ENCODE data around the gene TIMELESS.

DNA sequence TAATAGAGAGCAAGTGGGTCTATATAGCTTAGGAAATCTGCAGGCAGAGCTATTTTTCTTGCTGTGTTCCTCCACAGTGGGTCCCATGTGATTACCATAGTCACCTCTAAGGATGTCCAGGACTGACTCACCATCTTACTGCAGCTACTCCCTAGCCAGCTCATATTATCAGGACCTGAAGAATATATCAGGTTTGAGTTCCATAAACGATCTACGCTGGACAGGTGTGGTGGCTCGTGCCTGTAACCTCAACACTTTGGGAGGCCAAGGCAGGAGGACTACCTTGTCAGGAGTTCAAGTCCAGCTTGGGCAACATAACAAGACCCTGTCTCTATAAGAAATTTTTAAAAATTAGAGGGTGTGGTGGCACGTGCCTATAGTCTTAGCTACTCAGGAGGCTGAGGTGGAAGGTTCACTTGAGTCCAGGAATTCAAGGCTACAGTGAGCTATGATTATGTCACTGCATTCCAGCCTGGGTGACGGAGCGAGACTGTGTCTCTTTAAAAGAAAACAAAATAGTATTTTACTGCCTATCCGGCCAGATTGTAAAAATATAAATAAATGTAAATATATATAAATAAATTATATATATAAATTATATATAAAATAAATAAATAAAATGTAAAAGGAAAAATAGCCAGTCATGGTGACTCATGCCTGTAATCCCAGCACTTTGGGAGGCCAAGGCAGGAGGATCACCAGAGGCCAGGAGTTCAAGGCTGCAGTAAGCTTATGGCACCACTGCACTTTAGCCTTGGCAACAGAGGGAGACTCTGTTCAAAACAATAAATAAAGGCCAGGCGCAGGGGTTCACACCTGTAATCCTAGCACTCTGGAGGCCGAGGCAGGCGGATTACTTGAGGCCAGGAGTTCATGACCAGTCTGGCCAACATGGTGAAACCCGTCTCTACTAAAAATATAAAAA, 12.3 kb upstream of the TIMELESS start:
- TF ChIP-seq SIN3A (IDR thresholded peaks at IDR 0.05; ENCODE audit: low read depth, low read length): no peak
- TF ChIP-seq, protein P1, sequence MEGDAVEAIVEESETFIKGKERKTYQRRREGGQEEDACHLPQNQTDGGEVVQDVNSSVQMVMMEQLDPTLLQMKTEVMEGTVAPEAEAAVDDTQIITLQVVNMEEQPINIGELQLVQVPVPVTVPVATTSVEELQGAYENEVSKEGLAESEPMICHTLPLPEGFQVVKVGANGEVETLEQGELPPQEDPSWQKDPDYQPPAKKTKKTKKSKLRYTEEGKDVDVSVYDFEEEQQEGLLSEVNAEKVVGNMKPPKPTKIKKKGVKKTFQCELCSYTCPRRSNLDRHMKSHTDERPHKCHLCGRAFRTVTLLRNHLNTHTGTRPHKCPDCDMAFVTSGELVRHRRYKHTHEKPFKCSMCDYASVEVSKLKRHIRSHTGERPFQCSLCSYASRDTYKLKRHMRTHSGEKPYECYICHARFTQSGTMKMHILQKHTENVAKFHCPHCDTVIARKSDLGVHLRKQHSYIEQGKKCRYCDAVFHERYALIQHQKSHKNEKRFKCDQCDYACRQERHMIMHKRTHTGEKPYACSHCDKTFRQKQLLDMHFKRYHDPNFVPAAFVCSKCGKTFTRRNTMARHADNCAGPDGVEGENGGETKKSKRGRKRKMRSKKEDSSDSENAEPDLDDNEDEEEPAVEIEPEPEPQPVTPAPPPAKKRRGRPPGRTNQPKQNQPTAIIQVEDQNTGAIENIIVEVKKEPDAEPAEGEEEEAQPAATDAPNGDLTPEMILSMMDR (IDR thresholded peaks at IDR 0.05 in 2 of 3, conservative IDR thresholded peaks at IDR 0.05 in 1 of 3; ENCODE audit: control insufficient read depth in 2 of 3, extremely low read depth in 1 of 3, insufficient read depth in 1 of 3, low read depth in 3 of 3, low read length in 3 of 3): no peak
- TF ChIP-seq BRCA1 (IDR thresholded peaks at IDR 0.05; ENCODE audit: low read depth, low read length): no peak
- TF ChIP-seq ZSCAN29 (IDR thresholded peaks at IDR 0.05): no peak
- TF ChIP-seq, protein P2, sequence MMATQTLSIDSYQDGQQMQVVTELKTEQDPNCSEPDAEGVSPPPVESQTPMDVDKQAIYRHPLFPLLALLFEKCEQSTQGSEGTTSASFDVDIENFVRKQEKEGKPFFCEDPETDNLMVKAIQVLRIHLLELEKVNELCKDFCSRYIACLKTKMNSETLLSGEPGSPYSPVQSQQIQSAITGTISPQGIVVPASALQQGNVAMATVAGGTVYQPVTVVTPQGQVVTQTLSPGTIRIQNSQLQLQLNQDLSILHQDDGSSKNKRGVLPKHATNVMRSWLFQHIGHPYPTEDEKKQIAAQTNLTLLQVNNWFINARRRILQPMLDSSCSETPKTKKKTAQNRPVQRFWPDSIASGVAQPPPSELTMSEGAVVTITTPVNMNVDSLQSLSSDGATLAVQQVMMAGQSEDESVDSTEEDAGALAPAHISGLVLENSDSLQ (IDR thresholded peaks at IDR 0.05): no peak
- no peak for TF ChIP-seq SUZ12 (IDR thresholded peaks at IDR 0.05; ENCODE audit: unreplicated experiment)
- no peak for TF ChIP-seq POLR2AphosphoS2 (IDR thresholded peaks at IDR 0.05; ENCODE audit: low read depth, low read length)
- TF ChIP-seq, protein P3, sequence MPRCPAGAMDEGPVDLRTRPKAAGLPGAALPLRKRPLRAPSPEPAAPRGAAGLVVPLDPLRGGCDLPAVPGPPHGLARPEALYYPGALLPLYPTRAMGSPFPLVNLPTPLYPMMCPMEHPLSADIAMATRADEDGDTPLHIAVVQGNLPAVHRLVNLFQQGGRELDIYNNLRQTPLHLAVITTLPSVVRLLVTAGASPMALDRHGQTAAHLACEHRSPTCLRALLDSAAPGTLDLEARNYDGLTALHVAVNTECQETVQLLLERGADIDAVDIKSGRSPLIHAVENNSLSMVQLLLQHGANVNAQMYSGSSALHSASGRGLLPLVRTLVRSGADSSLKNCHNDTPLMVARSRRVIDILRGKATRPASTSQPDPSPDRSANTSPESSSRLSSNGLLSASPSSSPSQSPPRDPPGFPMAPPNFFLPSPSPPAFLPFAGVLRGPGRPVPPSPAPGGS (IDR thresholded peaks at IDR 0.05; ENCODE audit: borderline replicate concordance, insufficient read depth, low read depth, low read length, poor library complexity, severe bottlenecking): no peak
- no peak for TF ChIP-seq PAX8 (IDR thresholded peaks at IDR 0.05)
- TF ChIP-seq JUND (IDR thresholded peaks at IDR 0.05; ENCODE audit: low read depth, low read length): no peak
- TF ChIP-seq, protein P4, sequence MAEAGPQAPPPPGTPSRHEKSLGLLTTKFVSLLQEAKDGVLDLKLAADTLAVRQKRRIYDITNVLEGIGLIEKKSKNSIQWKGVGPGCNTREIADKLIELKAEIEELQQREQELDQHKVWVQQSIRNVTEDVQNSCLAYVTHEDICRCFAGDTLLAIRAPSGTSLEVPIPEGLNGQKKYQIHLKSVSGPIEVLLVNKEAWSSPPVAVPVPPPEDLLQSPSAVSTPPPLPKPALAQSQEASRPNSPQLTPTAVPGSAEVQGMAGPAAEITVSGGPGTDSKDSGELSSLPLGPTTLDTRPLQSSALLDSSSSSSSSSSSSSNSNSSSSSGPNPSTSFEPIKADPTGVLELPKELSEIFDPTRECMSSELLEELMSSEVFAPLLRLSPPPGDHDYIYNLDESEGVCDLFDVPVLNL (IDR thresholded peaks at IDR 0.05; ENCODE audit: low read depth, low read length): no peak
- TF ChIP-seq ETV6 (conservative IDR thresholded peaks at IDR 0.05 in 1 of 2, IDR thresholded peaks at IDR 0.05 in 1 of 2; ENCODE audit: borderline replicate concordance in 1 of 2, low read depth in 1 of 2): no peak

All from GM12878 (cell line).